ENCODE measurements around the gene ACOXL.

ACOXL gene

GRCh38 chr2:111117598-111118480 lies 385.5 kb downstream of the ACOXL start:
- no peak for DNase-seq (ENCODE audit: low read depth)

DNA sequence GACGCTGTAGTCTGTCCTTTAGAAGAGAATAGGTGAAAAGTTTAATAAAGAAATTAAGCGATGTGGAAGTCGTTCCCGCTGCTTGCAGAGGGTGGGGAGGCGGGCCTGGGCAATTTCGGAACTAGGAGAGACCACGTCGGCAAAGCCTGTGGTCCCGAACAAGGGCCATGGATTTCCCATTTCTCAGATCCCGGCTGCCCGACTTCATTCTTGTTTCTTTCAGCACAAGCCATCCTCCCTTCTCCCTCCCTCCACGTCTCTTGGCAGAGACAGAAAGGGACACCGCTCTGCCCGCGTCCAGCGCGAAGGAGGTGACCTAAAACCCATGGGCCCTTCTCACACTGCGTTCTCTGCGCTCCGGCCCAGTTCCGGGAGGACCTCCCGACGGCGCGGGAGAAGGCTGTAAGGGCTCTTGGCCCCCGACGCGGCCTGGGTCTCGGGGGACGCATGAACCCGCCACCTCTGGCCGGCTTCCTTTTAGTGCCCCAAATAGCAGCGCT lies 386.2 kb downstream of the ACOXL start:
- DNase-seq (ENCODE audit: low read depth), result no peak

DNA sequence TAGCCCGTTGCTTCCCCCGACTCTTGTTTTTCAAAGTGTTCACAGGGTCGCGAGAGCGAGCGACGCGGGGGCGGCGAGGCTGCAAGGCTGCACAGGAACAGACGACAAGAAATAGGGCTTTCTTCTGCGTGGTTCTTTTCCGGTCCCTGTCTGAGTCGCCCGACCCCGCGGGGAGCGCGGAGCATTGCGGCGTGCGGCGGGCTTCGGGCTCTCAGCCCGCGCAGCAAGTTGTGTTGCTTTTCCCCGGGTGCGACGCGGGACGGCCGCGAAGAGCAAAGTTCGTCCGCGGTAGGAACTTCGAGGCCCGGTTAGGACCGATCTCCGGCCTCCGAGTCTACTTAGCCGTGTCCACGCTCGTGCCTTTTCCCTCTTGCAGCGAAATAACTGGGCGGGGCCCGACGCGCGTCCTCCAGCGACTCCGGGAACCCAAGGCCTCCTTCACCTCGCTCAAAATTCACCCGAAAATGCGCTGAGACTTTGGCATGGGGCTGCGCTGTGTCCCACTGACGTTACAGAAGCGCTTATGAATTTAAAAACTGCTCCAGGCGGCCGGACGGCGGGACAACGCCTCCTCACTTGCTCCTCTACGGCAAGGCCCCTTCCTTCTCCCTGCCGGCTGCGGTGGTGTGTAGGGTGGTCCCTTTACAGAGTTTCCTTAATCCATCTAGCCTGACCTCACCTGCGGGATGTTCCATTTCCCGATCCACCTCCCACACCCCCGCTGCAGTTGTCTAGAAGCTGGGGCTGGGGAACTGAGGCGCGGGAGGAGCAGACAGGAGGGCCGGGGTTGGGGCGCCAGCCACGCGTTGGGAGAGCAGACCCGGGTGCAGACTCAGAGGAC lies 386.8 kb downstream of the ACOXL start:
- peak; percentile 14 for DNase-seq (ENCODE audit: low read depth)

- DNase-seq (ENCODE audit: low read depth), result no peak
Observed at GRCh38 chr2:111119822-111120252, 387.5 kb downstream of the ACOXL start.

GRCh38 chr2:111120253-111121027 lies 388.1 kb downstream of the ACOXL start, which contains the start of gene BCL2L11:
TSS of gene BCL2L11 (plus strand) at chr2:111120914. CDS start at chr2:111123746, 2,832 bp downstream.
- peak; percentile 88 for DNase-seq (ENCODE audit: low read depth)

GRCh38 chr2:111121028-111121827 lies 388.9 kb downstream of the ACOXL start:
- peak; percentile 31 for DNase-seq (ENCODE audit: low read depth)

DNA sequence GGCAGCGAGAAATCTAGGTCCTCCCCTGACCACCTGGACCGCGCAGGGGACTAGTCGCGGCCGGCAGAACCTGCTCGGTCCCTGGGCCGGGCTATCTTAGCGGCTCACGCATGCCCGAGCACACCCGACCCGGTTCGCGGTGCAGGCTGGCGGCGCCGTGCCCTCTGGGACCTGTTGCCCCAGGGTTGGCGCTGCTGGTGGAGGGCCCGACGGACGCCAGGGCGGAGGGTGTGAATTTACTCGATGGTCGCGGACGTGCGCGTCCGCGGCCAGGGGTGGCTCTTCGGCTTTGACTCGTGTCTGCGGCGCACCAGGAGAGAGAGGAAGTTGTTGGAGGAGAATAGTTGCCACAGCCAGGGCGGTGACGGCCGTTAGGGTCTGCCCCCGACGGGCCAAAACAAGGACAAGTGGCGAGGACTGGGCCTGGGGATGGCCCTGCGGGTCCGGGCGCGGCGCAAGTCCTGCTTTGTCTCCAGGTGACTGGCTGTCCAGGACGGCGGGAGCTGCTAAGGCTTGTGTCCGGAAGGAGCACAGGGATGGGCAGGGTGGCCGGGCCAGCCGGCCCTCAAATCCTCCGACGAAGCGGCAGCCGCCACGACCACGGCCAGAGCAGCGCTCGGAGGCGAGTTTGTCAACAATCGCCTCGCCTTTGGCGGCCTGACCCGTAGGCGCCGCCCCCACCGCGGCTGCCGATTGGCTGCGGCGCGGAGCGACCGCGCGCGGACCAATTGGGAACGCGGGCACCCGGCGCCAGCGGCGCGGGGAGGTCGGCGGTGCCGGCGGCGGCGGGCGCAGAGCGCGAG lies 389.7 kb downstream of the ACOXL start:
- peak; percentile 66 for DNase-seq (ENCODE audit: low read depth)

- peak; percentile 28 for DNase-seq (ENCODE audit: low read depth)
Observed at GRCh38 chr2:111122631-111123421, 390.5 kb downstream of the ACOXL start.

DNA sequence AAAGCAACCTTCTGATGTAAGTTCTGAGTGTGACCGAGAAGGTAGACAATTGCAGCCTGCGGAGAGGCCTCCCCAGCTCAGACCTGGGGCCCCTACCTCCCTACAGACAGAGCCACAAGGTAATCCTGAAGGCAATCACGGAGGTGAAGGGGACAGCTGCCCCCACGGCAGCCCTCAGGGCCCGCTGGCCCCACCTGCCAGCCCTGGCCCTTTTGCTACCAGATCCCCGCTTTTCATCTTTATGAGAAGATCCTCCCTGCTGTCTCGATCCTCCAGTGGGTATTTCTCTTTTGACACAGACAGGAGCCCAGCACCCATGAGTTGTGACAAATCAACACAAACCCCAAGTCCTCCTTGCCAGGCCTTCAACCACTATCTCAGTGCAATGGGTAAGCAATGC lies 391.4 kb downstream of the ACOXL start:
- no peak for DNase-seq (ENCODE audit: low read depth)

DNA sequence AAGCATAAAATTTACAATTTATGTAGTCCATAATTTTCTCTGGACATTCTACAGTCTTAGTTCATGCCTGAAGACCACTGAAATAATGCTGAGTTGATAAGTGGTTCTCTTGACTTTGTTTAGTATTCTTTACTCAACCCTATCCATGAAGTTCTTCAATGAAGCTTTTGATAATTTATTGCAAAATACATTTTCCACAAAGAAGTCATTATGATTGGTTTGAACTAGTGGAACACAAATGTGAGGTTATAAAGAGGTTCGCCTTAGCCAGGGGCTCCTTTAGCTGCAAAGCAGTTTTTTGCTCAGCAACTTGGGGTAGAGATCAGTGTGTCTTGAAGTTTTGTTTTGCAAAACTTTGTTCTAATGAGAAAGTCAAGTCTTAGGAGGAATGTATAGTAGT lies 394.2 kb downstream of the ACOXL start:
- no peak for DNase-seq (ENCODE audit: low read depth)

- no peak for DNase-seq (ENCODE audit: low read depth)
Observed at GRCh38 chr2:111127351-111127750, 395.0 kb downstream of the ACOXL start.

DNA sequence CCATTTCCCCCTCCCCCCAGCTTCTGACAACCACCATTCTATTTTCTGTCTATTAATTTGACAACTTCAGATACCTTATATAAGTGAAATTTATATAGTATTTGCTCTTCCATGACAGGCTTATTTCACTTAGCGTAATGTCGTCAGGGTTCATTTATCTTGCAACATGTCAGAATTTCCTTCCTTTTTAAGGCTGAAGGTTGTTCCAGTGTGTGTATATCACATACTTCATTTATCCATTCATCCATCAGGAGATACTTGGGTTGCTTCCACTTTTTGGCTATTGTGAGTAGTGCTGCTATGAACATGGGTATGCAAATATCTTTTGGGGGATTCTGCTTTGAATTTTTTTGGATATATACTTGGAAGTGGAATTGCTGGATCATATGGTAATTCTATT lies 395.7 kb downstream of the ACOXL start:
- DNase-seq (ENCODE audit: low read depth), result no peak

GRCh38 chr2:111133603-111134002 lies 401.2 kb downstream of the ACOXL start:
- no peak for DNase-seq (ENCODE audit: low read depth)

DNA sequence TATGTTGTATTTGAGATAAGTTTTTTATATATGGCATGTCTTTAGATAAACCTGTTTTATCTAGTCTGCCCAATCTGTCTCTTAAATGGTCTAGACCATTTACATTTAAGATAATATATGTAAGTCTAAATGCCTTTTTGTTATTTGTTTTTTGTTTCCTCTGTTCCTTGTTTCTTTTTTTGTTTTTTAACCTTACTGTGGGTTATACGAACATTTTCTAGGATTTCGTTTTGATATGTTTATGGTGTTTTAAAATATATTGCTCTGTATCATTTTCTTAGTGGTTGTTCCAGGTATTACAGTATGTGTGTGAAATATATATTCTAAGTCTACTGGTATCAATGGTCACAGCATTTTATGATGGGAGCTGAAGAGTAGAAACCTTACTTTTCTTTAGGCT lies 401.7 kb downstream of the ACOXL start:
- no peak for DNase-seq (ENCODE audit: low read depth)

DNA sequence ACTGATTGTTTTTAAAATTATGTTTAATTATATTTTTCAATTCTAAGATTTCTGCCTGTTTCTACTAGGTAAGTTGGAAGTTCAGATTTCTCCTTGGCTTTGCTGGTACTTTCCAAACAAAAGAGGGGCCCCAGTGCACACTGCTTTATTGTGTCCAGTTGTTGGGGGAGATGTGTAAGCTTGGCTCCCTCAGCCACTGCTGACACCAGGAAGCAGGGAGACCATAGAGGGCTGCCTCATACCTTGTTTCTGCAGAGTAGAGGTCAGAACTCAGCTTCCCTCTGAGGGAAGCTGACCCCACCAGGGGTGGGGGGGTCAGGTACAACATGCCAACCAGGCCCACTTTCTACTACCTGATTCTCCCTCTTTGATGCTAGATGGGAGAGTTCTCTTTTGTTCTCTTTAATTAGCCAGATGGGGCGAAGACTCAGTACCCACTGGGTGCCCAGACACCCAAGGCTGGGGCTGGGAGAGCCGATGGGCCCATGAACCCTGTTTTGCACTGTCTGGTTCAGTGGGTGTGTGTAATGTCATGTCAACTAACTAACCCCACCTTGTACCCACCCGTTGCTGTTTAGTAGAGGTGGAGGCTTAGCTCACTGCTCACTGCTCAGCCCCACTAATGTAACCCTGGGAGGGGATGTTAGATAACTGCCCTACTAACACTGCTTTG lies 403.0 kb downstream of the ACOXL start:
- no peak for DNase-seq (ENCODE audit: low read depth)

DNA sequence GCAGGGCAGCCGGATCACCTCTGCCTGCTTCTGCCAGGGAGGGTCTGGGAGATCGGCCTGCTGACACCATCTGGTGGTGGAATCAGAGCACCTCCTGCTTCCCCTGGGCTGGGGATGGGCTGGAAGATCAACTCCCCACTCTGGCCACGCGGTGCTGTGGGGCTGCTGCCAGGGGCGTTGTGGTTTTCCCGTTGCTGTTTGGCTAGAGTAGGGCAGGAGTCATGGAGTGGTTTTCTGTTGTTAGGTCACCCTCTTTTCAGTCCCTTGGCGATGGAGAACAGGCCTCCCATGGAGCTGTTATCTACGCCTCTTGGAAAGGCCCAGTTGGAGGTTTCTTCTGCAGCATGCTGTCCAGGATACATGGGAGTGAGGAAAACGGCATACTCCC lies 403.5 kb downstream of the ACOXL start:
- no peak for DNase-seq (ENCODE audit: low read depth)

- no peak for DNase-seq (ENCODE audit: low read depth)
Observed at GRCh38 chr2:111138839-111139238, 406.5 kb downstream of the ACOXL start.

GRCh38 chr2:111139637-111140317 lies 407.4 kb downstream of the ACOXL start:
- no peak for DNase-seq (ENCODE audit: low read depth)

All from stimulated activated CD8-positive, alpha-beta memory T cell treated with anti-CD3 and anti-CD28 coated beads, Interleukin-12 subunit alpha, Interleukin-12 subunit beta, amount 100 ng/mL, for 4 hours (primary cell).